Lower leg skin (tissue), 3 donors: ENCODE data around the gene MROH2A.

Source experiments
- POLR2A ChIP-seq, 2 donors: fragments of 450-650 bp; IDR thresholded peaks; one replicate each; pipeline ENCODE4 v1.6.1; 2016 to 2017; ENCODE audit warnings: antibody characterized with exemption in 2 of 2, mild to moderate bottlenecking in 1 of 2, moderate library complexity in 1 of 2
- TF ChIP-seq, protein P1 (sequence below), 3 donors: fragments of 450-650 bp; IDR thresholded peaks; one replicate each; pipeline ENCODE4 v1.5.1; 2016; ENCODE audit warnings: antibody characterized with exemption in 3 of 3, mild to moderate bottlenecking in 3 of 3, moderate library complexity in 2 of 3

DNA sequence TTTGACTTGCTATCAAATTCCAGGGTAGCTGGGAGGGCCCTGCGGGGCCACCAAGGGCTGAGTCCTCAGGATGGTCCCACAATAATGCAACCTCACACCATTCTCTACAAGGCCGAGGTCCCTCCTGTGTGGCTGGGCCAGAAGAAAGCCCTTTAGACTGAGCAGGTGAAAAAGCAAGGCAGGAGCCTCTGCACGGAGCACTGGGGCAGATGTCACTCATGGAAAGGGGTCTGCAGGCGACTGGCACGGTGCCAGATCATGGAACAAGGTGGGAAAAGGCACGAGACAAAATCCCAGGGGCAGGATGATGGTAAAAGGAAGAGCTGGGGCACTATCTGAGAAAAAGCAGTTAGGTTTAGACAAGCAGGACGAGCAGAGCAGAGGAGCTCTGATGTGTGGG lies 60.1 kb downstream of the MROH2A start:
- TF ChIP-seq, protein P1, sequence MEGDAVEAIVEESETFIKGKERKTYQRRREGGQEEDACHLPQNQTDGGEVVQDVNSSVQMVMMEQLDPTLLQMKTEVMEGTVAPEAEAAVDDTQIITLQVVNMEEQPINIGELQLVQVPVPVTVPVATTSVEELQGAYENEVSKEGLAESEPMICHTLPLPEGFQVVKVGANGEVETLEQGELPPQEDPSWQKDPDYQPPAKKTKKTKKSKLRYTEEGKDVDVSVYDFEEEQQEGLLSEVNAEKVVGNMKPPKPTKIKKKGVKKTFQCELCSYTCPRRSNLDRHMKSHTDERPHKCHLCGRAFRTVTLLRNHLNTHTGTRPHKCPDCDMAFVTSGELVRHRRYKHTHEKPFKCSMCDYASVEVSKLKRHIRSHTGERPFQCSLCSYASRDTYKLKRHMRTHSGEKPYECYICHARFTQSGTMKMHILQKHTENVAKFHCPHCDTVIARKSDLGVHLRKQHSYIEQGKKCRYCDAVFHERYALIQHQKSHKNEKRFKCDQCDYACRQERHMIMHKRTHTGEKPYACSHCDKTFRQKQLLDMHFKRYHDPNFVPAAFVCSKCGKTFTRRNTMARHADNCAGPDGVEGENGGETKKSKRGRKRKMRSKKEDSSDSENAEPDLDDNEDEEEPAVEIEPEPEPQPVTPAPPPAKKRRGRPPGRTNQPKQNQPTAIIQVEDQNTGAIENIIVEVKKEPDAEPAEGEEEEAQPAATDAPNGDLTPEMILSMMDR (IDR thresholded peaks at IDR 0.05), result no peak
- TF ChIP-seq POLR2A (IDR thresholded peaks at IDR 0.05), result no peak
